GM20000 (cell line): Measurements from ENCODE around the gene TRAK2.
"Not testable (repeated sequence)": the region's sequence is repeated elsewhere in the genome, so short reads cannot be mapped to it uniquely, and the experiment has no call there.

Experiments
- DNase-seq: peaks from one replicate; pipeline ENCODE4 v3.0.0; 2012; ENCODE audit warnings: low spot score
- CTCF ChIP-seq: IDR thresholded peaks from 2 replicates; pipeline ENCODE4 v1.5.1; 2012; ENCODE audit warnings: mild to moderate bottlenecking, control low read depth; ENCODE audit errors: extremely low read depth, missing control alignments

TRAK2 gene

GRCh38 chr2:201448061-201448460 is 3.2 kb downstream of the TRAK2 start:
- TF ChIP-seq CTCF = no peak
- DNase-seq = no peak

DNA sequence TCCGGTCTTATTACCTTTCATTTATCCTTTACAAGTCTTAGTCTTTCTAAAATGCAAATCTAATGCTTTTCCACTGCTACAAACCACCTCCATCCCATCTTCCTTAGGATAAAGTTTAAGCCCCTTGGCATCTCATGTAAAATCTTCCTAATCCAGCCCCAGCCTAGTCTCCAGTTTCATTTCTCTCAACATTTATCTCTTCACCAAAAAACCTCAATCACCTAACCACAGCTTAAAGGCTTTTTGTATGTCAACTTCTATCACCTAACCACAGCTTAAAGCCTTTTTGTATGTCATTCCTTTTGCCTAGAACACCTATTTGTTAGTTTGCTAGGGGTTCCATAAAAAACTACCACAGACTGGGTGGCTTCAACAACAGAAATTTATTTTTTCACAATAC is 4.2 kb downstream of the TRAK2 start:
- TF ChIP-seq CTCF = no peak
- no peak for DNase-seq

DNA sequence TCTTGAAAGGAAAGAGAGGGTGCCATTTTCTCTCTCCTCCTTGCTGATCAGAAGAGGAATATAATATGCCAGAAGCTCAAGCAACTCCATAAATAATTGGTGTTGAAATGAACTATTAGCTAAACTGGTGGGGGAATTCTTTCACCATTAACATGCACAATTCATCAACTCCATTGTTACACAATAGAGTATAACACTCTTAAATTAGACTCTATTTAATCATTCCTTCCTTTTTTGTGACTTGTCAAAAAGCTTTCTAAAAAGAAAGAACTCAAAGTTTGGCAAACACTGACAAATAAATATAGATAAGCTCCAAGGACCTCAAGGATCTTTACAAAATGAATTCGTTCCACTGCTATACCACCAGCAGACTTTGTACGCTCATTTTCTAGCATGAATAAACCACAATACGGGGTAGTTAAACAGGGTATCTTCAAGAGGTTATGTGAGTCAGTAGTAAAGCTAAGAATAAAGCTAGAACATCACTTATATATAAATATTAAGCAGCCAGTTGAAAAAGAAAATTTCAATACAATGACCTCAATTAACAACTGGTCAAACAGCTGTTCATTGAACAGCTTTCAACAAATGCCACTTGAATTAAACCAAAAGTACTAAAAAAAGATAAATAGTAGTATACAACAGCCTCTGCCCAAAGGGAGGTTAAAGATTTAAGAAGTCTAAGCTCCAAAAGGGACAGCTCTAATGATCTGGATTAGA is 6.4 kb downstream of the TRAK2 start:
- TF ChIP-seq CTCF = no peak
- DNase-seq = no peak

DNA sequence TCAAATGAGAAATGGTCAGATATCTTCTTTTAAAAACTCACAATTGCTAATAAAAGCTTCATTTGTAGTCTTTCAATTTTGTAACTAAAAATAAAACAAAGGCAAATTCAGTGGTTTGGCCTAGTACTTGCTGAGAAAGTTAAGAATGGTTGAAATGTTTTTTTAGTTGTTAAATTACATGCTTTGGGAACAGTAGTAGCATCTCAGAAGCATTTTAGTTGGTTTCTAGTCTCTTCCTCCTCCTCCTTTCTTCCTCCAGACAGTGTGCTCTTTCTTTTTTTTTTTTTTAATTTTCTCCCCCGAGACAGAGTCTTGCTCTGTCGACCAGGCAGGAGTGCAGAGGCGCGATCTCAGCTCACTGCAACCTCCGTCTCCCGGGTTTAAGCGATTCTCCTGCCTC is 9.8 kb downstream of the TRAK2 start:
- DNase-seq = no peak
- TF ChIP-seq CTCF = no peak

- no peak for TF ChIP-seq CTCF
- DNase-seq = no peak
These were observed 11.1 kb downstream of the TRAK2 start for GRCh38 chr2:201440182-201440581.

GRCh38 chr2:201439336-201439922 is 11.8 kb downstream of the TRAK2 start:
- DNase-seq = not testable (repeated sequence)

- TF ChIP-seq CTCF = no peak
These were observed 15.1 kb downstream of the TRAK2 start for GRCh38 chr2:201436141-201436540.

More at GRCh38 chr2:201436141-201436540, 15.1 kb downstream of the TRAK2 start:
- DNase-seq = no peak
